AG04449 (cell line): ENCODE measurements around the gene FAAP100.

Experiments used
- CTCF ChIA-PET: fragments of 350-600 bp; formaldehyde crosslinking; extraction: SDS; loops from one replicate; lab custom pipeline; 2021; ENCODE audit warnings: antibody characterized with exemption; lab: Yijun Ruan, JAX
- POLR2A ChIA-PET: fragments of 400-600, 350-600 bp; formaldehyde crosslinking; extraction: SDS; loops from one replicate; lab custom pipeline; 2020; ENCODE audit warnings: antibody characterized with exemption, inconsistent platforms; lab: Yijun Ruan, JAX
- DNase-seq: peaks from one replicate; pipeline ENCODE4 v3.0.0-alpha.2; 2010; ENCODE audit warnings: low read depth, low spot score
- H3K4me3 ChIP-seq: 2 replicates; pipeline ENCODE4 v1.5.1; 2011; ENCODE audit warnings: low read depth, mild to moderate bottlenecking, control low read depth, low read length
- TF ChIP-seq, protein P1 (sequence below): IDR thresholded peaks from one replicate; pipeline ENCODE4 v1.5.1; 2011; ENCODE audit warnings: mild to moderate bottlenecking, moderate library complexity, low read length, control low read depth, inconsistent platforms; ENCODE audit not compliant: insufficient read depth; ENCODE audit errors: missing control alignments

The FAAP100 gene

DNA sequence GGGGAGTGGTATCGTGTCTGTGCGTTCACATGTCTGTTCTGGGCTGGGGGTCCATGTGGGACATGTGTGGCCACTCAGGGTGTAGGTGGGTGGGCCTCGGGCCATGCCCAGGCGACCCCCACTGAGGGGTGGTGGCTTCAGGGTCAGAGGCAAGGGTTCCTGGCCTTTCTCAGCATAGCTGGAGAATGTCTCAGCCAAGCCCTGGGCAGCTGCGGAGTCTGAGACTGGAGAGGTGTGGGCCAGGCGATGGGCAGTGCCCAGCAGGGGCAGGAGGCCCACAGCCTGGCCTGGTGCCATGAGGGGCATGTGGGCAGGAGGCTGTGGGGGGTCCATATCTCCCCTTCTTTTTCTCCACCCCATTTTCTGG is 22.7 kb downstream of the FAAP100 start:
- H3K4me3 ChIP-seq, result no peak overlapping the region
- DNase-seq, result no peak
- CTCF ChIA-PET, result interaction anchor here (1.1 to 1.6 kb wide), 3 partner anchors 10 to 71 kb away, joined by 3 to 5 read pairs (median 5); no protein-coding TSS in a partner anchor
- POLR2A ChIA-PET, result no interaction called here
- TF ChIP-seq, protein P1, sequence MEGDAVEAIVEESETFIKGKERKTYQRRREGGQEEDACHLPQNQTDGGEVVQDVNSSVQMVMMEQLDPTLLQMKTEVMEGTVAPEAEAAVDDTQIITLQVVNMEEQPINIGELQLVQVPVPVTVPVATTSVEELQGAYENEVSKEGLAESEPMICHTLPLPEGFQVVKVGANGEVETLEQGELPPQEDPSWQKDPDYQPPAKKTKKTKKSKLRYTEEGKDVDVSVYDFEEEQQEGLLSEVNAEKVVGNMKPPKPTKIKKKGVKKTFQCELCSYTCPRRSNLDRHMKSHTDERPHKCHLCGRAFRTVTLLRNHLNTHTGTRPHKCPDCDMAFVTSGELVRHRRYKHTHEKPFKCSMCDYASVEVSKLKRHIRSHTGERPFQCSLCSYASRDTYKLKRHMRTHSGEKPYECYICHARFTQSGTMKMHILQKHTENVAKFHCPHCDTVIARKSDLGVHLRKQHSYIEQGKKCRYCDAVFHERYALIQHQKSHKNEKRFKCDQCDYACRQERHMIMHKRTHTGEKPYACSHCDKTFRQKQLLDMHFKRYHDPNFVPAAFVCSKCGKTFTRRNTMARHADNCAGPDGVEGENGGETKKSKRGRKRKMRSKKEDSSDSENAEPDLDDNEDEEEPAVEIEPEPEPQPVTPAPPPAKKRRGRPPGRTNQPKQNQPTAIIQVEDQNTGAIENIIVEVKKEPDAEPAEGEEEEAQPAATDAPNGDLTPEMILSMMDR, result no peak

- H3K4me3 ChIP-seq, result no peak overlapping the region
- POLR2A ChIA-PET, result no interaction called here
- TF ChIP-seq, protein P1, result no peak
- CTCF ChIA-PET, result interaction anchor here (1.1 to 2.5 kb wide), 2 partner anchors 11 to 72 kb away, joined by 3 to 9 read pairs; no protein-coding TSS in a partner anchor
- no peak for DNase-seq
These were observed 23.3 kb downstream of the FAAP100 start for GRCh38 chr17:81528651-81529436.

- CTCF ChIA-PET, result interaction anchor here (2.5 kb wide), 1 partner anchor 73 kb away, joined by 9 read pairs; no protein-coding TSS in a partner anchor
- H3K4me3 ChIP-seq, result no peak overlapping the region
- POLR2A ChIA-PET, result no interaction called here
- TF ChIP-seq, protein P1, result no peak
- DNase-seq, result no peak
These were observed 23.8 kb downstream of the FAAP100 start for GRCh38 chr17:81528384-81528650.

- H3K4me3 ChIP-seq, result no peak within 1 kb of the TSS
- TF ChIP-seq, protein P1, result peak; percentile 16
- no peak for DNase-seq
- ChIA-PET POLR2A (no interaction called here), CTCF (interaction anchor here (2.5 kb wide), 1 partner anchor 73 kb away, joined by 9 read pairs; no protein-coding TSS in a partner anchor)
These were observed 24.4 kb downstream of the FAAP100 start, which contains the start of gene FSCN2 for GRCh38 chr17:81527591-81528383. FSCN2 (plus strand) TSS chr17:81528377; CDS start chr17:81528532, 155 bp downstream.

GRCh38 chr17:81526662-81527571 is 25.2 kb downstream of the FAAP100 start:
- CTCF ChIA-PET, result interaction anchor here (2.5 kb wide), 1 partner anchor 74 kb away, joined by 9 read pairs; no protein-coding TSS in a partner anchor
- no peak for DNase-seq
- H3K4me3 ChIP-seq, result no peak overlapping the region
- POLR2A ChIA-PET, result interaction anchor here (0.7 kb wide), 1 partner anchor 19 kb away, joined by 4 read pairs; no protein-coding TSS in a partner anchor
- TF ChIP-seq, protein P1, result no peak
